NCI-H2171 (cell line): Measurements from ENCODE around the gene TBL3.
"Not testable (repeated sequence)": the region's sequence is repeated elsewhere in the genome, so short reads cannot be mapped to it uniquely, and the experiment has no call there.

Experiments used
- DNase-seq: peaks from one replicate; lab custom pipeline; 2025; lab: John Stamatoyannopoulos, UW

The TBL3 gene

DNA sequence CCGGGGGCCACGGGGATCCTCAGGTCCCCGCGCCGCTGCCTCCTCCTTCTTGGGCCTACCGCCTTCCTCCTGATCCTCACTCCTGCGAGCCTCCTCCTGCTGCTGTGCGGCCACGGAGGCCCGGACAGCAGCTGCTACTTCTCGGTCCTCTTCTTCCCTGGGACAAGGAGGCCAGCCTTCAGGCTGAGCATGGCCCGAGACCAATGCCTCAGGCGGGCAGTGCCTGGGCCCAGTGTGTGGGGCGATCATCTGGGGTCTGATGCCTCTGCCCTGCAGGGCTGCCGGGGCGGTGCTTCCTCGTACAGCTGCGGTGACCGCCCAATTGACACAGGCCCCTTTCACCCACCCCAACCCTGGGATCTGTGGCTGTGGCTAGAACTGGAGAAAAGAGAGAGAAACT lies 29.2 kb downstream of the TBL3 start:
- DNase-seq = no peak

DNA sequence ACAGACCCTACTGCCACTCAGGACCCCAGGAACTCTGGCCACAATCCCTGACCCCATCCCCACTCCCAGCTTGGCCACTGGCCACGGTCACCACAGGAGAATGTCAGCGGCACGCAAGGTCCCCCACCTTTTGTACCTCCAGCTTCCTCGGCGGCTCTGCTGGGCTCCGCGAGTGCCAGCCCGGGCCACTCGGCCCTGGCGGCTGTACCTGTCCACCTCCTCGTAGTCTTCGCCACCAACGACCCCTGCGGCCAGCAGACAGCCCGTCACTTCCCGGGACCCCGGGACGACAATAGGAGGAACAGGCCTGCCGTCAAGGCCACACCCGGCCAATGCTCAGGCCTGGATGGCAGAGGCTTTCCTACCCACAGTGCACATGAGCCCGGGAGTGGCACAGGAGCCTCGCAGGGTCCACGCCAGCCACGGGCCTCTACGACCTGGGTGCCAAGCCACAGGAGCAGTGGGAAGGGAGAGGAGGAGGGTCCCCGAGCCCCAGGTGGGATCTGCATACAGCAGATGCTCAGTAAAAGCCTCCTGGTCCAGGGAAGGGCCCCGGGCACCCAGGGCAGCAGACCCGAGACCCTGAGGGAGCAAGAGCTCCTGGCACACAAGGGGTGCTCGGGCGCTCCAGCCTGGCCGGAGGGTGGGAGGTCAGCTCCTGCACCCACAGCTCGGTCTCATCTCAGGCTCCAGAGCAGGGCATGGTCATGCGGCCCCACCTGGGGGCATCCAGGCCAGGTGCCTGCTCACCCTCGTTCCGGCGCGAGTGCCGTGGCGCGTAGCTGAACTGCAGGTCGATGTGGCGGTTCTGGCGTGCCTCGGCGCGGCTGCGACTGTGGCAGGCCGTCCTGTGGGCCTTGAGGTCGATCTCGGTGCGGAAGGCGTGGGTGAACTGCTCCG lies 29.9 kb downstream of the TBL3 start:
- no peak for DNase-seq

DNA sequence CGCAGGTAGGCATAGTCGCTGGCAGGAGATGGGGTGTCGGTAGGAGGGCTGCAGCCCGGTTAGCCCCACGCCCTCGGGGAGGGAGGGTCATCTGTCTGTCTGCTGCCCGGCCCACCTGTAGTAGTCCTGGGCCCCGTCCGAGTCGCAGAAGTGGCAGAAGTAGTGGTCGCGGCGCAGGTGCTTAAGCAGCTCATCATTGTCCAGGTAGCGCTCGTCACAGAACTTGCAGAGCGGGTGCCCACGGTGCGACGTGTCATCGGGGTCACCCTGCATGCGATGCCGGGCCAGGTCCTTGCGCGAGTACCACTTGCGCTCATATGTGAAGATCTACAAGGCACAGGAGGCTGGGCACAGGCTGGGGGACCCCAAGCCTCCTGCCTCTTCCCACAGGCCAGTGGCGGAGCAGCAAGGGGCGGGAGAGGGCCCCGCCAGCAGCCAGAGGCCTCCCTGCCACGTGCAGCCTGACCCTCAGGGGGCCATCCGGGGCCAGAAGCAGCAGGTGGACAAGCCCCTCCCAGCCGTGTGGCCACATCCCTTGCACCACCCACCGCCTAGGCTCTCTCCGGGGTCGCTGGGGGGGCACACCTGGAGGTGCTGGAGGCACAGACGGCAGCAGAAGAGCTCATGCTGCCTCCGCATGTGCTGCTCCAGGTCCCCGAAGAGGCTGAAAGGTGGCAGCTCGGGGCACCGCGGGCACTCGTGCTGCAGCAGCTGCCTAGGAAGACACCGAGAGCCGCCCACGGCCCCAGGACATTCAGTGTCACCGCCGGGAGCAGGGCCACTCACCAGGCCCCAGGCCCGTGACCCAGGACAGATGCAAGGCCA lies 30.8 kb downstream of the TBL3 start:
- no peak for DNase-seq

DNA sequence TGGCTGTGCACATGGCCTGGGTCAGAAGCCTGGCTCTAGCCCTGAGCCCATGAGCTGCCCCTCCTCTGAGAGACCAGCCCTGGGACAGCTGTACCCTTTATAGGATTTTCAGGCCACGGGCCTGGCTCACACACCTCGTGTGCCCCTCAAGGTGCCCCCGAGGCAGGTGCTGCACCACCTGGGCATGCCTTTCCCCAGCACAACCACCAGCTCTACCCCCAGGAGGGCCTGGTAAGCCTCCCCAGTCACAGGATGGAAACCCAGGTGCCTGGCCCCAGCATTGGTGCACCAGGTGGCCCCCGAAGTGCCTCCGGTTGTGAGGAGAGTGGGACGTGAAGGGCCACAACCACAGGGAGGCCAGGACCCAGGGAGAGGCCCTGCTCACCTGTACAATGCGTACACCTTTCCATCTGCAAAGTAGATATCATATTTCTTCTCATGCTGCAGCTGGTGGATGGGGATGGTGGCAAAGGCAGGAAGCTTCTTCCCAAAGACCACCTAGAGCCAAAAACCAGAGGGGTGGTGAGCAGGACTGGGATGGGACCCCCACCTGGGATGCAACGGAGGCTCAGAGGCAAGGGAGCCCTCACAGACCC lies 31.5 kb downstream of the TBL3 start:
- DNase-seq = no peak

DNA sequence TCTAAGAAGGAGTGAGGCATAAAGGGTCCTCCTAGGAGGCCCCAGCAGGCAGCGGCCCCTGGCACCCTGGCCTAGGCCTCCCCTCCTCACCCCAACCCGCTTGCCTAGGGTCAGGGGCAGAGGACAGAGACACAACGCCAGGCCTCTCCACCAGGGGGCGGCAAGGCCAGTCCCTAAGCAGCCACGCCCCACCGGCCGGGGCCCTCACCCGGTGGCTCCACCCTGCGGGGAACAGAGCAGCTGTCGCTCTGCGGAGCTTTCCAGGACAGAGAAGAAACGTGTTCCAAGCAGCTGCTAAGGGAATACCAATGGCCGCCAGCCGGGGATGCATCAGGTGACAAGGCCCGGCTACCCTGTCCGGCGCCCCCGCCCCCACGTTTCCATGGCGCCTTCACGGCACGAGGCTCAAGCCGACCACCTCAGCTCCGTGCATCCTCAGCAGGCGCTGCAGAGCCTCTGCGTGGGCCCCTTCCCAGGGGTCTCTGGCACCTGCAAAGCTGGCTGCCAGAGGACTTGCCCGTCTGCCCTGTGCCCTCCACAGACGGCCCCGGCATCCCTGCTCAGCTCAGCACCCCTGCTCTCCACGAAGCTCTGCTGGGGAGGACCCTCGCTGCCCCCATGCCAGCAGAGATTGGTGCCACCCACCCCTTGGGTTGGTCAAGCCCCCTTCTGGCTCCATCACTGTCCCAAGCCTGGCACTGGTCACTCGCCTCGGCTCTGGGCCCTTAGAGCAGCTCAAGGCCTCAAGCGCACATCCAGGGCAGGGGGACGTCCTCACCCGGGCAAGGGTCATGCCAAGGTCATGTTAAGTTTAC lies 32.2 kb downstream of the TBL3 start:
- DNase-seq = peak; percentile 96

DNA sequence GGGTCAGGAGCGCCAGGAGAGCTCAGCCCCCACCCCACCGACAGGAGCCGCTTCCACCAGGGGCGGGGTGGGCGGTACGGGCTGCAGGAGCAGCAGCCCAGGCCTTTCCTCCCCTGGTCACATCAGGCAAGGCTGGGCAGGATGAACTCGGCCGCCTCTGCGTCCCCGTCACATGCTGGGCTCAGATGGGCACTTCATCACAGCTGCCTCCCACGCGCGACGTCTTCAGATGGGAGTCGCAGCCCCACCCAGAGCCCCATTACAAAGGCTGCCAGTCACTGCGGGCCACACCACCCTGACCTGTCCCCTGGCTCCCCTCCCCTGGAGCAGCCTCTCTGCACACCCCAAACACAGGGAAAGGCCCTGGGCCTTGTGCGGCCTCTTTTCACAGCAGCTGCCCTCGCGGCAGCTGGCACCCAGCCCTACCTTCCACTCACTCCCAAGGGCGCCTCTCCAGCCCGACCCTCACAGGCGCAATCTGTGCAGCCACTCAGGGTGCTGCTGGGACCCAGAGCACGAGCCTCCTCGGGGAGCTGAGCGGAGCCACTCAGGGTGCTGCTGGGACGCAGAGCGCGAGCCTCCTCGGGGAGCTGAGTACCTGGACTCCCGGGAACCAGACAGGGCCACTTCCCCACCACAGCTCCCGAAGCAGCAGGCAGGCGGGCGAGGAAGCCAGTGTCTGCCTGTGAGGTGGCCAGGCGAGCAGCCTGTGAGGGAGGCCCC lies 33.1 kb downstream of the TBL3 start:
- peak; percentile 55 for DNase-seq

DNA sequence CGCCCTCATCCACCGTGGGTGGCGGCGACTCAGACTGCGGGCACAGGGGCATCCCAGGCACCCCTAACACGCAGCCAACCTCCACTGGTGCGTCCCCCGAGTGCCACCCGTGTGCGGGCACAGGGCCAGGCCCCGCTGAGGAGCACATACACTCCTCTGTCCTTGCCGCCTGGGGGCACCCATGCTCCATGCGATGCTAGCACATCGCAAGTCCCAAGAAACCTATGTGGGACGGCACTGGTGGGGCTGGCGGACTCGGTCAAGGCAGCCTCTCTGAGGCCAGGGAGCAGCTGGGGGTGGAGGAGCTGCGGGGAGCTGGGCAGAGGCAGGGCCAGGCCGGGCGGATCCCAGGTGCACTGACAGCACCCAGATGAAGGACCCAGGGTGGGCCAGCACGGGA lies 33.8 kb downstream of the TBL3 start:
- DNase-seq = no peak

DNA sequence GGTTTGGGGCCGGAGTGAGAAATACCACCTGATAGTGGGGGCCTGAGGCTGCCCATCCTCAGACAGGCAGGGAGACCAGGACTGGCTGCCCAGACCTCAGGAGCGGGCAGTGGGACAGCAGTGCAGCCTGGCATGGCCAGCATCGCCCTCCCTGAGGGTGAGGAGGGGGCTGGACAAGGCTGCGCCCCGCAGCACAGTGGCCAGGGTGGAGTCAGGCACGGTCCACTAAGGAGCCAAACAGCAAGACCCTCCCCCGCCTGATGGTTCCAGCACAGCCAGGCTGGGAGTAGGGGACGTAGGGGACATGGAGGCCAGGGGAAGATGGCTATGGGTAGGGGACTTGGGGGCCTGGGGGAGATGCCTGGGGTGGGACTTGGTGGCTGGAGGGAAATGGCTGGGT lies 34.5 kb downstream of the TBL3 start:
- no peak for DNase-seq

DNA sequence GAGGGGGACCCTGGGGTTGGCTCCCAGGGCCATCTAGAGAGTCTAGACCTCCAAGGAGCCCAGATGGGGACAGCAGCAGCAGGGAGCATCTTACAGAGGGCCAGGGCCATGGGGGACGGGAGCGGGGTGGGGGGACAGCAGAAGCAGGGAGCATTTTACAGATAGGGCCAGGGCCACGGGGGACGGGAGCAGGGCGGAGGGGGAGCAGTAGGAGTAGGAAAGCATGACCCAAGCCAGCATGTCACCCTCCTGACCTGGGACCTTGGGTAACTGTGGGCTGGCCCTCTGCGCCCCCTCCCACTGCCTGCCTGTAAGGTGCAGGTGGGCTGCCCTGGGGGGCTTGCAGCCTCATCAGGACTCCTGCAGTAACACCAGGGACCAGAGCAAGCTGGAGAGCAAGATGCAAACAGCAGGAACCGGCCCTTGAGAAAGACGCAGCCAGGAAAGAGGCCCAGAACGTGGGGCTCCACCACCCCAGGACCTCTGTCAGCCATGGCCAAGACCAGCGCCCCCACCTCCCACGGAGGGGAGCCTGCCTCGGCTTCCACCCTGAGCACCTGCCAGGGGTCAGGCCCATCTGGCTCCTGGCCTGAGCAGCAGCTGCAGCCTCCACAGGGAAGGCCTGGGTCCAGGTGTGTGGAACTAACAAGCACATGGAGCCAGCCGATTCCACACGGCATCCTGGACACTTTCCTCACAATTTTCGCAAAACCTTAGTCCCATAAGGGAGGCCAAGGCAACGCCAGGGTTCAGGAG lies 35.4 kb downstream of the TBL3 start:
- DNase-seq = no peak

DNA sequence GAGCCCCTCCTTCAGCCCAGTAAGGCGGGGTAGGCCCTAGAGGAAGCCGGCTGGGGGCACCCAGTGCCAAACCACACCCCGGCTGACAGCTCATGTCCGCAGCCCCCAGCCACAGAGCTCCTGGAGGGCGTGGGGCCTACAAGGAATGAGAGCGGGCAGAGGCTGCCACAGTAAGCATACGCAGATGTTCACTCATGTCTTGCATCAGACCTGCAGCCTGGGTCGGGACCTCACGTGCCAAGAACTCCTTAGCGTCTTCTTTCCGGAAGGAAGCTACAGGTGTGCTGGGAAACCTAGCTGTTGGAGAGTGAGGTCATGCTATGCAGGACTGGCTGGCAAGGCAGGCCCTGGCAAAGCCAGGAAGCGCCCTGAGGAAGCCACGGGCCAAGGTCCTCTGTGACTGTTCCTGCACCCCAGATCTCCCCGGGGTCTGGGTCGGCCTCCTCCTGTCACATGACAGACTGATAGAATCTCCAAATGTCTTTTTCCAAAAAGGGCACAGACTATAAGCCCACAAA lies 36.2 kb downstream of the TBL3 start:
- no peak for DNase-seq

DNA sequence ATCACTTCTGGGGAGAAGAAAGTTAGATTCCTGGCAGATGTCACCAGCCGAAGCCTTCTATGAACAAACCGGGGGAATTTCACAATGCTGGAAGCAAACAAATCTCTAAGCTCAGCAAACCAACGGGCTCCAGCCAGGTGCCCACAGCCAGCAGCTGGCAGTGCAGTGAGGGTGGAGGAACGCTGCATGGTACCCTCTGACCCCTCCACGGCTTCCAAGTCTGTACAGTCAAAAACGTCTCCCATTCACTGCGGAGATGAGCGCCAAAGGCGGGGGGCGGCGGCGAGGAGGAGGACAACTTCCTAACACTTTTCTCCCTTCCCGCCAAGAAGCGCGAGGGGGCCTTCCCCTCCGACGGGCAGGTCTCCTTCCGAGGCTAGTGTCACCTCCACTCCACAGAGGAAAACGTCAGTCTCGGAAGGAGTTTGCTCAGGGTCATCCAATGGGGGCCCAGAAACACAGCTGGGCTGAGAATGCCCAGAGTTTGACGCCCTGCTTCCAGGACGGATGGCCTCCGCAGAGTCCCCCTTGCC lies 36.8 kb downstream of the TBL3 start:
- no peak for DNase-seq

DNA sequence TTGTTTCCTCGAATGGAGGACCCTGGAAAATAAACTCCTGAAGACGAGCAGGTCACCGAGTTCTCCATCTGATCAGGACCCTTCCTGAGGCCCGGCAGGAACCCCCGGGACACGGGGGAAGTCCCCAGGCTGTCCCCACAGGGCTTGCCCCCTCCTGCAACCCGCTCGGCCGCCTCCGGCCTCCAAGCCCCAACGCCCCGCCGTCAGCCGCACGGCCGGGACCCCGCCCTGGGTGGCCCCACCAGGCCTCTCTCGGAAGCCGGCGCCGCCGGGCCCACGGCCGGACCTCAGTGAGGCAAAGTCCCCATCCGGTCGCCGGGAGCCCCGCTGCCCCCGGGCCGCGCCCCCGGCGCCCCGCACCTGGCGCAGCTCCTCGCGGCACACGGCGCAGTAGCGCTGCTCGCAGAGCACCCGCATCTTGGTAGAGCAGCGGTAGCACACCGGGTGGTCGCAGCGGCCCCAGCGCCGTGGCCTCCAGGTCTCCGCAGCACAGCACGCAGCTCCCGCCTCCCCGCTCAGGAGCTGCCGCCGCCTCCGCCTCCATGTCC lies 37.4 kb downstream of the TBL3 start:
- DNase-seq = no peak

DNA sequence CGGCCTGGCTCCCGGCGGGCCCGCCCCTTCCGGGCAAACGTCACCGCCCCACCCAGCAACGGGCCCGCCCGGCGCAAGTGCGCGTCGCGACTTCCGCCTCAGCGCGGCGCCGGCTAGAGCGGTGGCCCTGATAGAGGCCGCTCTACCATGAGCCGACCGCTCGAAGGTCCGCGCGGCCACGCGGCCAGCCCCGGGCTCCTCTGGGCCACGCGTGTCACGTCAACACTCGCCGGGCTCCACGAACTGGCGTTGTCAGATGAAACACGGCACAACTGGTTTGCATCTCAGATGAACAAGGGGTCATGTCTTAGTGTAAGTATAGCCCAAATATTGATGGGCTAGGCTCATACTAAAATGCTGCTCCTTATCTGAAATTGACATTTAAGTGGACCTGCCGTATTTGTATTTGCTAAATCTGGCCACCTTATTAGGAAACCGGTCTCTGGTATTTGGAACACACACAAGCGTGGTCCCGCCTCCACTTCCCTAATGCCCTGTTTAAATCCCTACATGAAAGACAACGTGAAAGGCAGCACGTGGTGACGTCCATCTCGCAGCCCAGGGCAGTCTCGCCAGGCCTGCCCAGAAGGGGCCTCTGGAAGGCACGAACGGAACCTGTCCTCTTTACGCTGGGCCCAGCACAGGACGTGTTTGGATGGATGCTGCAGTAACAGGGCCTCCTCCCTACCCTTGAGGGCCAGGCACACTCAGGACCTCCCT lies 38.1 kb downstream of the TBL3 start, which contains the start of gene ZNF598:
TSS of gene ZNF598 (minus strand) at position 31 of the 720 bp plus-strand sequence.
- peak; percentile 77 for DNase-seq

DNA sequence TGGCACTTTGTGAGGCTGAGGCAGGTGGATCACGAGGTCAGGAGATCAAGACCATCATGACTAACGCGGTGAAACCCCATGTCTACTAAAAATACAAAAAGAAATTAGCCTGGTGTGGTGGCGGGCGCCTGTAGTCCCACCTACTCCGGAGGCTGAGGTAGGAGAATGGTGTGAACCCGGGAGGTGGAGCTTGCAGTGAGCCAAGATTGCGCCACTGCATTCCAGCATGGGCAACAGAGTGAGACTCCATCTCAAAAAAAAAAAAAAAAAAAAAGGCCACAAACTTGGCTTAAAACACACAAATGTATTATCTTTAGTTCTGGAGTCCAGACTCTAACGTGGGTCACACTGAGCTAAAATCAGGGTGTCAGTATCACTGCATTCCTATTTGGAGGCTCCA lies 39.9 kb downstream of the TBL3 start:
- not testable (repeated sequence) for DNase-seq

DNA sequence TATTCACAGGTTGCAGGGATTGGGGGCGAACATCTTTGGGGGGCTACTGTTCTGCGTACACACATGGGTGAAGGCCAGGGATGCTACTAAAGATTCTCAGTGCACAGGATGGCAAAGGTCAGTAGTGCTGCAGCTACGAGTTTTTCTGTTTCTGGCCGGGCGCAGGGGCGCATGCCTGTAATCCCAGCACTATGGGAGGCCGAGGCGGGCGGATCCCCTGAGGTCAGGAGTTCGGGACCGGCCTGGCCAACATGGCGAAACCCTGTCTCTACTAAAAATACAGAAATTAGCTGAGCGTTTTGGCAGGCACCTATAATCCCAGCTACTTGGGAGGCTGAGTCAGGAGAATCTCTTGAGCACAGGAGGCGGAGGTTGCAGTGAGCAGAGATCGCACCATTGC lies 41.7 kb downstream of the TBL3 start:
- no peak for DNase-seq

DNA sequence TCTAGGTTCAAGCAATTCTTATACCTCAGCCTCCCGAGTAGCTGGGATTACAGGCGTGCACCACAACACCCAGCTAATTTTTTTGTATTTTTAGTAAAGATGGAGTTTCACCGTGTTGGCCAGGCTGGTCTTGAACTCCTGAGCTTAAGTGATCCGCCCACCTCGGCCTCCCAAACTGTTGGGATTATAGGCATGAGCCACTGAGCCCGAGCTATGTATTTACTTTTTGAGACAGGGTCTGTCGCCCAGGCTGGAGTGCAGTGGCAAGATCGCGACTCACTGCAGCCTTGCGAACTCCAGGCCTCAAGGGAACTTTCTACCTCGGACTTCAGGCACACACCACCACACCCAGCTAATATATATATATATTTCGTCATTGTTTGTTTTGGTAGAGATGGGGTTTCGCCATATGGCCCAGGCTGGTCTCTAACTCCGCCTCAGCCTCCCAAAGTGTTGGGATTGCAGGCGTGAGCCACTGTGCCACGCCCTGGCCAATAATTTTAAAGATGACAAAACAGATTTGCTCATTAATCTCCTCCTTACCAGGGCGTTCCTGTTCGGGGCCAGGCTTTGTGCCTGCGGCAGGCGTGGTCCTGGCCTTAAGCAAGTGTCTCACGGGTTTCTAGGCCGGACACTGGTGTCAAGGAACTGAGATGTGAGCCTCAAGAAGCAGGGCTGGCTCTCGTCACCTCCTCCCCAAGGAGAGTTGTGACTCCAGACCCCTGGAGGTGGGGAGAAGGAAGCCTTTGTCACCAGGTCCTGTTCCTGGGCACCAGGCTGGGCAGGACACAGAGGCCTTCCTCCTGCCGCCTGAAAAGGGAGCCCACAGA lies 43.5 kb downstream of the TBL3 start:
- DNase-seq = no peak

DNA sequence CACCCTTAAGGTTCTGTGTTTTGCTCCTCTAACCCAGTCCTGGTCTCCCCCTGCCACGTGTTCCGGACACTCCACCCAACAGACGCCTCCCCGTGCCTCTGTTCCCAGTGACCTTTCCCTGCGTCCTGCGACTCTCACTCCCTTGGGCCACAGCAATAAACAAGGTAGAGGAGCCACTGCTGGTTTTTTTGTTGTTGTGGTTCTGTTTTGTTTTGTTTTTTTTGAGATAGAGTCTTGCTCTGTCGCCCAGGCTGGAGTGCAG lies 44.0 kb downstream of the TBL3 start:
- DNase-seq = no peak

DNA sequence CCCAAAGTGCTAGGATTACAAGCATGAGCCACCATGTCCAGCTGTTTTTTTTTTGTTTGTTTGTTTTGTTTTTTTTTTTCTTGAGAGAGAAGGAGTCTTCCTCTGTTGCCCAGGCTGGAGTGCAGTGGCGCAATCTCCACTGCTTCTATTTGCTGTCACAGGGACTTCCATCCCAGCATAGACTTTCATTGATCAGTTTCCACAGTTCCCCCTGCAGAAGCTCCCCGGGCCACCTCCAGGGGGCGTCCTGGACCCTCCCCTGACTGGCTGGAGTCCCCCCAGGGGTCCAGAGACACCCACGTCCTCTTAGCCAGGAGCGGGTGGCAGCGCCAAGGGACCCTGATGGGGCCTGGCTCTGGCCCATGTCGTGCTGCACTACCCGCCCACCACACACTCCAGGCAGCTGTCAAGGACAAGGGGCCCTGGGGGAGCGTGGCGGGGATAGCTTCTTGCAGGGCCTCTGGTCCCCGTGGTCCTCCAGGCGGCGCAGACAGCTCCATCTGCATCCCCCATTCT lies 44.6 kb downstream of the TBL3 start:
- DNase-seq = no peak
